ENCODE measurements around the gene ZGPAT. TPM values are rescaled to one million over a fixed set of nuclear protein-coding genes. Genes with fewer than 3 reads are reported as not detected.

The ZGPAT gene
- total RNA-seq, 1 experiment from 2014 or later, result 27.2 TPM

GRCh38 chr20:63673951-63674350 lies 33.9 kb upstream of the ZGPAT start:
- Histone ChIP-seq H3K4me2 (no peak overlapping the region), H2AFZ (no peak overlapping the region), H3K36me3 (ENCODE audit: low read depth) (peaks cover 25% of the 10 kb centered on the region; the same call in 1 of the 2 replicates), H3K9me3 (ENCODE audit: insufficient read depth, low read depth) (no peaks in the 10 kb centered on the region), H3K27me3 (ENCODE audit: insufficient read depth, low read depth) (no peaks in the 10 kb centered on the region), H3K27ac (no peak overlapping the region), H3K9me2 (ENCODE audit: insufficient read depth) (no peaks in the 10 kb centered on the region), H3K4me3 (no peak overlapping the region), H4K20me1 (ENCODE audit: insufficient read depth) (no peaks in the 10 kb centered on the region), H3K4me1 (replicated peaks; ENCODE audit: insufficient read depth) (no peaks in the 10 kb centered on the region), H3K79me2 (ENCODE audit: low read depth) (no peaks in the 10 kb centered on the region), H3F3A (ENCODE audit: insufficient read depth, low read depth) (no peaks in the 10 kb centered on the region)
- ChIA-PET CTCF (no interaction called here), POLR2A (ENCODE audit: unreplicated experiment) (no interaction called here)
- BruUV-seq (replicated peaks), result no TSS peak
- TF ChIP-seq CTCF (conservative IDR thresholded peaks at IDR 0.05) (no peak), EZH2 (IDR thresholded peaks at IDR 0.05; ENCODE audit: low read depth) (no peak)
- intact Hi-C loops (cut with micrococcal nuclease; ENCODE audit: unreplicated experiment), result no loop called here
- no peak for DNase-seq

DNA sequence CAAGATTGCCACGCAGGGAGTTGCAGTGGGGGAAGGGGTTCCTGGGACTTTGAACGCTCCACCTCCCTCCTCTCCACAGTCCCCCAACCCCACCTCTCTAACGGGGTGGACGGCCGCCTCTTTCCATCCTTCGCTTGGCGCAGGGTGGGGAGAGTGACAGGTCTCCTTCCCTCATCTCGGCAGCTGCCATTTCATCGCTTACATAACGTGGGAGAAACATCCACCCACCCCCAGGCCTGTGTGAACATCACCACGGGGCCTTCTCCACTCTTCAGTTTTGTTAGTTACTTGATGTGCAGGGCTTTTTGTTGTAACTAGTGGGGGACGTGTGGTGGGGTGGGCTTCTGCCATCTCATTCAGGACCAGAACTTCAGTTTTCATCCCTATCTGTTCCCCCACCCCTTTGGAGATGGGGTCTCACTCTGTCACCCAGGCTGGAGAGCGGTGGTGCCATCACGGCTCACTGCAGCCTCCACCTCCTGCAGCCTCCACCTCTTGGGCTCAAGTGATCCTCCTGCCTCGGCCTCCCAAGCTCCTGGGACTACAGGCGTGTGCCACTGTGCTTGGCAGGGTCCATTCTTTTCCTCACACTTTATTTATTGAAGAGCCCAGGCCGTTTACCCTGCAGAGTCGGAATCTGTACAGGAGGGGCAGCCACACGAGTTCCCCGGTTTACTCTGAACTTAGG lies 32.0 kb upstream of the ZGPAT start:
- ChIA-PET POLR2A (ENCODE audit: unreplicated experiment) (no interaction called here), CTCF (no interaction called here)
- no peaks in the 10 kb centered on the region for H3K79me2 ChIP-seq (ENCODE audit: low read depth)
- no peak overlapping the region for H3K4me3 ChIP-seq
- no TSS peak for BruUV-seq (replicated peaks)
- H3K9me2 ChIP-seq (ENCODE audit: insufficient read depth), result no peaks in the 10 kb centered on the region
- intact Hi-C loops (cut with micrococcal nuclease; ENCODE audit: unreplicated experiment), result no loop called here
- no peak overlapping the region for H3K27ac ChIP-seq
- H3K27me3 ChIP-seq (ENCODE audit: insufficient read depth, low read depth), result no peaks in the 10 kb centered on the region
- H2AFZ ChIP-seq, result no peak overlapping the region
- no peaks in the 10 kb centered on the region for H4K20me1 ChIP-seq (ENCODE audit: insufficient read depth)
- 0 out of 2 replicates have a peak, but pooled peaks cover 3% of the 10 kb centered on the region for H3F3A ChIP-seq (ENCODE audit: insufficient read depth, low read depth)
- TF ChIP-seq CTCF (conservative IDR thresholded peaks at IDR 0.05) (no peak), EZH2 (IDR thresholded peaks at IDR 0.05; ENCODE audit: low read depth) (no peak)
- H3K9me3 ChIP-seq (ENCODE audit: insufficient read depth, low read depth), result no peaks in the 10 kb centered on the region
- H3K4me2 ChIP-seq, result no peak overlapping the region
- H3K4me1 ChIP-seq (replicated peaks; ENCODE audit: insufficient read depth), result peaks cover 4% of the 10 kb centered on the region; the same call in 1 of the 2 replicates
- H3K36me3 ChIP-seq (ENCODE audit: low read depth), result peaks cover 25% of the 10 kb centered on the region; the same call in 1 of the 2 replicates
- DNase-seq, result no peak

- POLR2A ChIA-PET (ENCODE audit: unreplicated experiment), result no interaction called here
These were observed 29.8 kb upstream of the ZGPAT start for GRCh38 chr20:63678071-63678470.

More at GRCh38 chr20:63678071-63678470, 29.8 kb upstream of the ZGPAT start:
- H3K27ac ChIP-seq, result no peak overlapping the region
- H3K4me1 ChIP-seq (replicated peaks; ENCODE audit: insufficient read depth), result peaks cover 23% of the 10 kb centered on the region
- H3K4me3 ChIP-seq, result no peak overlapping the region
- no peak for DNase-seq
- no peak overlapping the region for H3K4me2 ChIP-seq
- H3K9me3 ChIP-seq (ENCODE audit: insufficient read depth, low read depth), result no peaks in the 10 kb centered on the region
- no TSS peak for BruUV-seq (replicated peaks)
- H4K20me1 ChIP-seq (ENCODE audit: insufficient read depth), result no peaks in the 10 kb centered on the region
- no peaks in the 10 kb centered on the region for H3K79me2 ChIP-seq (ENCODE audit: low read depth)
- H3F3A ChIP-seq (ENCODE audit: insufficient read depth, low read depth), result peaks cover 21% of the 10 kb centered on the region
- H3K36me3 ChIP-seq (ENCODE audit: low read depth), result peaks cover 25% of the 10 kb centered on the region; the same call in 1 of the 2 replicates
- intact Hi-C loops (cut with micrococcal nuclease; ENCODE audit: unreplicated experiment), result no loop called here
- CTCF ChIA-PET, result no interaction called here
- H2AFZ ChIP-seq, result no peak overlapping the region
- H3K9me2 ChIP-seq (ENCODE audit: insufficient read depth), result no peaks in the 10 kb centered on the region
- no peaks in the 10 kb centered on the region for H3K27me3 ChIP-seq (ENCODE audit: insufficient read depth, low read depth)
- TF ChIP-seq EZH2 (IDR thresholded peaks at IDR 0.05; ENCODE audit: low read depth) (no peak), CTCF (conservative IDR thresholded peaks at IDR 0.05) (no peak)
